SH-SY5Y (cell line): Measurements from ENCODE around the gene VSTM2L.

Experiments
- GATA2 ChIP-seq: IDR thresholded peaks from 2 replicates; pipeline ENCODE4 v1.6.1; 2011; ENCODE audit warnings: mild to moderate bottlenecking, low read depth, low read length
- GATA3 ChIP-seq: IDR thresholded peaks from 2 replicates; pipeline ENCODE4 v1.6.1; 2011; ENCODE audit warnings: low read depth, mild to moderate bottlenecking, low read length, moderate library complexity

VSTM2L gene

DNA sequence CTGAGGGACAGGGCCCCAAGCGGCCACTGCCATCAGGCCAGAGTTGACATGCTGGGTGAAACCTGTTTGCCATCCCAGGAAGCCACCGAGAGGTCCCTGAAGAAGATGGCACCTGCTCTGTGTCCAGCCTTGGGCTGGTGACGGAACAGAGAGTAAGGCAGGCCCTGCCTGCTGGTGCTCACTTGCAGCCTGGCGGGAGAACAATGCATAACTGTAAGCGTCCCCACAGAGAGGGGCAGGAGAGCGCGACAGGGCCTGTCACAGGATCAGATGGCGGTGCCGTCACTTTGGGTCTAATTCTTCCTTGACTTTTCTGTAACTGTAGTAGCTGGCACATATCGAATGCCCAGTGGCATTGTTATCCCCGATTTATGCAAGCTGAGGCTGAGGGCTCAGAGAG, 29.0 kb upstream of the VSTM2L start:
- TF ChIP-seq GATA3 (no peak), GATA2 (no peak)

GRCh38 chr20:37875460-37876175, 27.3 kb upstream of the VSTM2L start:
- TF ChIP-seq GATA3 (no peak), GATA2 (no peak)

- TF ChIP-seq GATA3: no peak
- TF ChIP-seq GATA2: no peak
Observed at GRCh38 chr20:37876863-37877262, 26.1 kb upstream of the VSTM2L start.

- no peak for TF ChIP-seq GATA2
- TF ChIP-seq GATA3: no peak
Observed at GRCh38 chr20:37877832-37878772, 24.8 kb upstream of the VSTM2L start.

GRCh38 chr20:37878835-37879599, 23.9 kb upstream of the VSTM2L start:
- TF ChIP-seq GATA2: no peak
- no peak for TF ChIP-seq GATA3

DNA sequence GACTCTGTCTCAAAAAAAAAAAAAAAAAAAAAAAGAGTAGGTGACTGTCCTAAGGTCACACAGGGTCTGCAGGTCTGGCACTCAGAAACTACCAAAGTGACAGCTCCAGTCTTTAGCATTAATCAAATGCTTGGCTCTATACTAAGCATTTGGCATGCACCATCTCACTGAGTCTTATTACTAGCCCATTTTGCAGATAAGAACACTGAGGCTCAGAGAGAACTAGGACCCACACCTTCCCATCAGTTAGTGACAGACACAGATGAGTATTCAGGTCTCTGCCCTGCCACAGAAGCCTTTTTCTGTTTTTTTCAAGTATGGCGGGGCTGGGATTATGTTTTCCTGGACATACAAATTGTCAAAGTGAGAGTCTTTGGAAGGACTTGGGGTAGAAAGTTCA, 23.1 kb upstream of the VSTM2L start:
- TF ChIP-seq GATA3 (no peak), GATA2 (no peak)

GRCh38 chr20:37880726-37881591, 22.0 kb upstream of the VSTM2L start:
- TF ChIP-seq GATA3: no peak
- peak; percentile 97 for TF ChIP-seq GATA2

GRCh38 chr20:37881601-37882343, 21.2 kb upstream of the VSTM2L start:
- no peak for TF ChIP-seq GATA2
- TF ChIP-seq GATA3: no peak

DNA sequence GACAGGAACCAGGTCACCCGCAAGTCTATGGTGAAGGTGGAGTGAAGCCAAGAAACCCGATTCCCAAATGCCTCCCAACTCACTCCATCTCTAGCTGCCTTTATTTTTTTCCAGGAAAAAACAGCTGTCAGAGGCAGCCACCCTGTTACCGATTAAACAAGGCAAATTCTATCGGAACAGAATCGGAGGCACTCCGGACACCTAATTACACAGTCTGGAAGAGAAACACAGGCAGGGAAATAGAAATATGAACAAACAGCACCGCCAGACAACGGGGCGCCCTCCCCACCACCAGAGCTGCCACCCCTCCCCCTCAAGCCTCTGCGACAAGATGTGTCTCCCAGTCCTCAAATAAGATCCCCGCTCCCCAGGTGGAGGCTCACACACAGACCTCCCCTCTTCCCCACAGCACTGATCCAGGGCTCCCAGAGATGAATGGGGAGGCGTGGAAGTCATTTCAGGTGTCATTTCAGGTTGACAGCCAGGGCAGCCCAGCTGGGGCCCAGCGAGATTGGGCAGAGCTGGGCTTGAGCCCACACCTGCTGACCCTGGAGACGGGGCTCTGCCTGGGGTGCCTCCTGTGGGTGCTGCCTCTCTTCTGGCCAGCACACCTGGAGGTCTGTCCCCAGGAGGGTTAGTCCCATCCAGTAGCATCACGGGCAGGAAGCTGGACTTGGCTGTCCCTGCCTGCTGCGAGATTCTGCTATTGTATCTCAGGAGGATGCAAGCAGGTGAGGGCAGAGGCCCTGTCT, 19.8 kb upstream of the VSTM2L start:
- no peak for TF ChIP-seq GATA2
- TF ChIP-seq GATA3: no peak

GRCh38 chr20:37885042-37885441, 17.9 kb upstream of the VSTM2L start:
- no peak for TF ChIP-seq GATA2
- no peak for TF ChIP-seq GATA3

DNA sequence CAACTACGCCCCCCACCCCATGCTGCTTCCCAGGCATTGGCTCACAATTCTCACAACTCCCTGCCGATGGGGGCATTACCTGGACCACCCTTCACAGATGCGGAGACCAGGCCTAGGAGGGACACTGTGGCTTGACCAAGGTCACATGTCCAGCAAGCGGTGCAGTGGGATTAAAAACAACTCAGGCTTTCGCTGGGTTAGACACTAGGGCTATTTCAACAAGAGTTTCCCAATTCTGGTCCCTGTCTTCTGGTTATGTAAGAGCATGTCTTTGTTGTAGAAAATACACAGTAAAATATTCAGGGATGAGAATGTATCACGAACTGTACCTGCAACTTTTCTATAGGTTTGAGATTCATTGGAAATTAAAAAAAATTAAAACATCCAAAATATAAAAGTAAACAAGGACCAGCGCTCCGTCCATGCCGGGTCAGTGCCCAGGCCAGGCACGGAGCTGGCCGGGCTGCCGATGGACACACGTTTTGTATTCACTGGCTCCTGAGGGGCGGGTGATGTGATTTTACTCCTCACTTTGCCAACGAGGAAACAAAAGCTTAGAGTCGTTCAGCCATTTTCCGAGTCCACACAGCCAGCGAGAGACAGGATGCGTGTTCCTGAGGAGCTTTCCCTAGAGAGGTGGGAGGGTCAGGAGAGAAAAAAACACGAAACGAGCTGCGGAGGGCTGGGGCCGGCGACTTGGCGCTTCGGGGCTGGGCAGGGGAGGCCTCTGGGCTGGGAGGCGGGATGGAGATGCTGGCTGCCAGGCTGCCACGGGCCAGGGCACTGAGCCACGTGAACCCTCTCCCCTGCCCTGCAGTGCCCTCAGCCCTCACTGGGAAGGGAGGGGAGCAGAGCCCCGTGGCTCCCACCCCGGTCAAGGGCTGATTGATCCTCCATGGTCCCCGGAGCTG, 17.1 kb upstream of the VSTM2L start:
- TF ChIP-seq GATA2 (no peak), GATA3 (no peak)
